HEK293T (cell line): ENCODE measurements around the gene CMTM7.

Experiments used
- CTCF ChIA-PET: fragments of 350-600 bp; formaldehyde crosslinking; extraction: SDS; loops from one replicate; lab custom pipeline; 2021; ENCODE audit warnings: antibody characterized with exemption, inconsistent platforms; lab: Yijun Ruan, JAX
- POLR2A ChIA-PET: fragments of 350-600 bp; formaldehyde crosslinking; extraction: SDS; loops from one replicate; lab custom pipeline; 2020; ENCODE audit warnings: antibody characterized with exemption, inconsistent platforms; lab: Yijun Ruan, JAX
- DNase-seq: peaks from one replicate; pipeline ENCODE4 v3.0.0; 2012; ENCODE audit warnings: mixed read lengths; ENCODE audit errors: extremely low spot score
- ARNT ChIP-seq: fragments of 450-650 bp; IDR thresholded peaks from 2 replicates; pipeline ENCODE4 v1.6.1; 2017; ENCODE audit warnings: mild to moderate bottlenecking
- BHLHE40 ChIP-seq: fragments of 450-650 bp; IDR thresholded peaks from 2 replicates; pipeline ENCODE4 v1.6.1; 2016; ENCODE audit warnings: mild to moderate bottlenecking, moderate library complexity, borderline replicate concordance
- CTBP1 ChIP-seq: fragments of 450-650 bp; IDR thresholded peaks from 2 replicates; pipeline ENCODE4 v1.6.1; 2016; ENCODE audit warnings: borderline replicate concordance
- ELF4 ChIP-seq: fragments of 450-650 bp; IDR thresholded peaks from 2 replicates; pipeline ENCODE4 v1.6.1; 2017; ENCODE audit warnings: antibody characterized with exemption
- FOXA1 ChIP-seq: fragments of 450-650 bp; IDR thresholded peaks from 2 replicates; pipeline ENCODE4 v1.6.1; 2016; ENCODE audit warnings: mild to moderate bottlenecking
- FOXK2 ChIP-seq: fragments of 450-650 bp; IDR thresholded peaks from 2 replicates; pipeline ENCODE4 v1.6.1; 2016; ENCODE audit warnings: mild to moderate bottlenecking
- FOXM1 ChIP-seq: fragments of 450-650 bp; IDR thresholded peaks from 2 replicates; pipeline ENCODE4 v1.6.1; 2017; ENCODE audit warnings: mild to moderate bottlenecking, borderline replicate concordance
- HDGF ChIP-seq: fragments of 450-650 bp; IDR thresholded peaks from 2 replicates; pipeline ENCODE4 v1.6.1; 2017; ENCODE audit warnings: antibody characterized with exemption, borderline replicate concordance
- L3MBTL2 ChIP-seq: fragments of 450-650 bp; conservative IDR thresholded peaks from 2 replicates; pipeline ENCODE4 v1.6.1; 2016; ENCODE audit warnings: mild to moderate bottlenecking
- LEF1 ChIP-seq: fragments of 450-650 bp; IDR thresholded peaks from 2 replicates; pipeline ENCODE4 v1.6.1; 2017; ENCODE audit warnings: mild to moderate bottlenecking, borderline replicate concordance
- NFRKB ChIP-seq: fragments of 450-650 bp; IDR thresholded peaks from 2 replicates; pipeline ENCODE4 v1.6.1; 2016; ENCODE audit warnings: mild to moderate bottlenecking, moderate library complexity
- PKNOX1 ChIP-seq: fragments of 450-650 bp; IDR thresholded peaks from 2 replicates; pipeline ENCODE4 v1.6.1; 2016
- SP1 ChIP-seq: fragments of 450-650 bp; IDR thresholded peaks from 2 replicates; pipeline ENCODE4 v1.6.1; 2017
- SUZ12 ChIP-seq: fragments of 450-650 bp; IDR thresholded peaks from 2 replicates; pipeline ENCODE4 v1.6.1; 2016; ENCODE audit warnings: mild to moderate bottlenecking
- TARDBP ChIP-seq: fragments of 450-650 bp; IDR thresholded peaks from 2 replicates; pipeline ENCODE4 v1.6.1; 2016
- ZNF384 ChIP-seq: fragments of 450-650 bp; IDR thresholded peaks from 2 replicates; pipeline ENCODE4 v1.6.1; 2016

The CMTM7 gene

GRCh38 chr3:32480604-32481003, 89.0 kb downstream of the CMTM7 start:
- ChIA-PET CTCF (no interaction called here), POLR2A (no interaction called here)
- TF ChIP-seq L3MBTL2 (no peak), FOXK2 (no peak), CTBP1 (no peak), FOXM1 (no peak), ELF4 (no peak), FOXA1 (no peak), HDGF (no peak), PKNOX1 (no peak), NFRKB (no peak), TARDBP (no peak), ARNT (no peak), LEF1 (no peak), BHLHE40 (no peak), SUZ12 (no peak), ZNF384 (no peak), SP1 (no peak)
- DNase-seq, result no peak

- no peak for DNase-seq
- POLR2A ChIA-PET, result no interaction called here
- CTCF ChIA-PET, result interaction anchor here (1.1 kb wide), 1 partner anchor 14 kb away, joined by 3 read pairs; no protein-coding TSS in a partner anchor
- TF ChIP-seq PKNOX1 (no peak), NFRKB (no peak), ZNF384 (no peak), TARDBP (no peak)
These were observed 90.4 kb downstream of the CMTM7 start for GRCh38 chr3:32481791-32482631.

GRCh38 chr3:32482693-32483092, 91.0 kb downstream of the CMTM7 start:
- DNase-seq, result no peak
- TF ChIP-seq FOXA1 (no peak), PKNOX1 (no peak), FOXK2 (no peak), BHLHE40 (no peak), ZNF384 (no peak), HDGF (no peak), SUZ12 (no peak), FOXM1 (no peak), CTBP1 (no peak), L3MBTL2 (no peak), TARDBP (no peak), NFRKB (no peak), ELF4 (no peak), SP1 (no peak), ARNT (no peak)
- ChIA-PET CTCF (no interaction called here), POLR2A (no interaction called here)

GRCh38 chr3:32483772-32484171, 92.1 kb downstream of the CMTM7 start:
- DNase-seq, result no peak
- ChIA-PET CTCF (interaction anchor here (0.6 to 1.0 kb wide), 2 partner anchors 14 to 16 kb away, joined by 3 to 4 read pairs; no protein-coding TSS in a partner anchor), POLR2A (no interaction called here)
- TF ChIP-seq ZNF384 (no peak), ELF4 (no peak), NFRKB (no peak), L3MBTL2 (no peak), SUZ12 (no peak), TARDBP (no peak), FOXK2 (no peak), CTBP1 (no peak)

- ChIA-PET POLR2A (no interaction called here), CTCF (interaction anchor here (1.7 kb wide), 1 partner anchor 17 kb away, joined by 7 read pairs; no protein-coding TSS in a partner anchor)
- DNase-seq, result no peak
- TF ChIP-seq HDGF (no peak), CTBP1 (no peak), SUZ12 (no peak)
These were observed 92.8 kb downstream of the CMTM7 start for GRCh38 chr3:32484436-32484835.

- ChIA-PET CTCF (no interaction called here), POLR2A (no interaction called here)
- TF ChIP-seq PKNOX1 (no peak), FOXA1 (no peak), L3MBTL2 (no peak), SP1 (no peak), BHLHE40 (no peak), CTBP1 (no peak)
- DNase-seq, result no peak
These were observed 96.3 kb downstream of the CMTM7 start for GRCh38 chr3:32487781-32488473.
